Calu3 (cell line): ENCODE results near the gene TTC33. TPM values are rescaled to one million over a fixed set of nuclear protein-coding genes. Genes with fewer than 3 reads are reported as not detected.

Experiments used
- BruUV-seq: library from RNA; stranded (reverse); fragments of 400-500 nt; replicated peaks from 2 replicates; lab custom pipeline; 2021; lab: Mats Ljungman, UMichigan
- CTCF ChIA-PET: fragments of 300-600 bp; sonication (Branson Sonifier 250); formaldehyde crosslinking; loops from one replicate; lab custom pipeline; 2022; ENCODE audit warnings: antibody characterized with exemption; lab: Charles Lee
- DNase-seq: peaks from one replicate; pipeline ENCODE4 v3.0.0; 2022
- H3K27ac Mint-ChIP-seq: one replicate; pipeline ENCODE4 v1.8.0; 2022; ENCODE audit warnings: mixed read lengths; ENCODE audit not compliant: unreplicated experiment
- H3K27me3 Mint-ChIP-seq: one replicate; pipeline ENCODE4 v1.8.0; 2022; ENCODE audit warnings: mixed read lengths; ENCODE audit not compliant: unreplicated experiment
- H3K36me3 Mint-ChIP-seq: one replicate; pipeline ENCODE4 v1.8.0; 2022; ENCODE audit warnings: mild to moderate bottlenecking, moderate library complexity, mixed read lengths; ENCODE audit not compliant: insufficient read depth, unreplicated experiment
- H3K4me1 Mint-ChIP-seq: one replicate; pipeline ENCODE4 v1.8.0; 2022; ENCODE audit warnings: mild to moderate bottlenecking, low read depth, mixed read lengths; ENCODE audit not compliant: unreplicated experiment
- H3K4me3 Mint-ChIP-seq: one replicate; pipeline ENCODE4 v1.8.0; 2022; ENCODE audit warnings: mild to moderate bottlenecking, low read depth, moderate library complexity, mixed read lengths; ENCODE audit not compliant: unreplicated experiment
- H3K9me3 Mint-ChIP-seq: one replicate; pipeline ENCODE4 v1.8.0; 2022; ENCODE audit warnings: low read depth, mixed read lengths; ENCODE audit not compliant: unreplicated experiment
- CTCF ChIP-seq: fragments of 200-600 bp; IDR thresholded peaks from one replicate; pipeline ENCODE4 v1.8.0; 2022; ENCODE audit warnings: antibody characterized with exemption; ENCODE audit not compliant: unreplicated experiment
- intact Hi-C: fragments of 100-400 bp; cut with micrococcal nuclease; formaldehyde crosslinking; loops from one replicate; pipeline ENCODE4 v1.10.0; 2022; ENCODE audit not compliant: unreplicated experiment
- total RNA-seq: library from RNA; stranded (reverse); gene quantifications from 2 replicates; pipeline ENCODE4 v1.2.3, GENCODE V29; 2022

The TTC33 gene
- total RNA-seq, 1 experiment from 2014 or later, result 11.3 TPM

GRCh38 chr5:40555886-40556285, 199.9 kb downstream of the TTC33 start:
- H3K27me3 Mint-ChIP-seq, result no peaks in the 10 kb centered on the region
- no peak for TF ChIP-seq CTCF
- no peaks in the 10 kb centered on the region for H3K36me3 Mint-ChIP-seq
- no peak for DNase-seq
- H3K4me1 Mint-ChIP-seq, result peaks cover 30% of the 10 kb centered on the region
- H3K27ac Mint-ChIP-seq, result no peak overlapping the region
- CTCF ChIA-PET, result interaction anchor here (0.7 kb wide), 1 partner anchor 44 kb away, joined by 3 read pairs; no protein-coding TSS in a partner anchor
- no peaks in the 10 kb centered on the region for H3K9me3 Mint-ChIP-seq
- no TSS peak for BruUV-seq
- no peak overlapping the region for H3K4me3 Mint-ChIP-seq
- intact Hi-C loops, result no loop called here

- CTCF ChIA-PET, result interaction anchor here (1.2 kb wide), 1 partner anchor 165 kb away, joined by 3 read pairs; no protein-coding TSS in a partner anchor
- Mint-ChIP-seq H3K4me1 (peaks cover 30% of the 10 kb centered on the region), H3K27ac (no peak overlapping the region), H3K36me3 (no peaks in the 10 kb centered on the region), H3K27me3 (no peaks in the 10 kb centered on the region), H3K4me3 (no peak overlapping the region), H3K9me3 (no peaks in the 10 kb centered on the region)
- BruUV-seq, result no TSS peak
- DNase-seq, result no peak
- intact Hi-C loops, result loop anchor here (5.0 kb wide), 1 partner anchor 113 kb away; no protein-coding TSS in a partner anchor
- no peak for TF ChIP-seq CTCF
Observed at GRCh38 chr5:40554813-40555212, 200.9 kb downstream of the TTC33 start.

GRCh38 chr5:40554054-40554453, 201.7 kb downstream of the TTC33 start:
- no TSS peak for BruUV-seq
- H3K4me1 Mint-ChIP-seq, result peaks cover 30% of the 10 kb centered on the region
- H3K36me3 Mint-ChIP-seq, result no peaks in the 10 kb centered on the region
- CTCF ChIA-PET, result interaction anchor here (0.6 to 1.2 kb wide), 2 partner anchors 79 to 165 kb away, joined by 3 read pairs; no protein-coding TSS in a partner anchor
- no peaks in the 10 kb centered on the region for H3K27me3 Mint-ChIP-seq
- intact Hi-C loops, result loop anchor here (5.0 kb wide), 1 partner anchor 112 kb away; no protein-coding TSS in a partner anchor
- H3K9me3 Mint-ChIP-seq, result no peaks in the 10 kb centered on the region
- no peak overlapping the region for H3K27ac Mint-ChIP-seq
- DNase-seq, result no peak
- no peak for TF ChIP-seq CTCF
- no peak overlapping the region for H3K4me3 Mint-ChIP-seq

GRCh38 chr5:40552981-40553380, 202.8 kb downstream of the TTC33 start:
- intact Hi-C loops, result loop anchor here (2.0 to 5.0 kb wide), 2 partner anchors 111 to 126 kb away; partner anchors contain the start of gene PTGER4
- H3K4me1 Mint-ChIP-seq, result peaks cover 30% of the 10 kb centered on the region
- H3K27me3 Mint-ChIP-seq, result no peaks in the 10 kb centered on the region
- H3K4me3 Mint-ChIP-seq, result no peak overlapping the region
- DNase-seq, result no peak
- no peak overlapping the region for H3K27ac Mint-ChIP-seq
- no peaks in the 10 kb centered on the region for H3K36me3 Mint-ChIP-seq
- no peak for TF ChIP-seq CTCF
- CTCF ChIA-PET, result interaction anchor here (2.1 kb wide), 1 partner anchor 111 kb away, joined by 4 read pairs; no protein-coding TSS in a partner anchor
- no TSS peak for BruUV-seq
- no peaks in the 10 kb centered on the region for H3K9me3 Mint-ChIP-seq
